Heart left ventricle (tissue), 13 donors: Measurements from ENCODE around the gene SLC35E3.

ENCODE experiments used
- POLR2A ChIP-seq, 2 donors: fragments of 450-650 bp; IDR thresholded peaks; one replicate each; pipeline ENCODE4 v1.6.1; 2017; ENCODE audit warnings: antibody characterized with exemption in 2 of 2, mild to moderate bottlenecking in 2 of 2, moderate library complexity in 2 of 2
- TF ChIP-seq, protein P1 (sequence below), 12 donors: fragments of 200-600 bp; sonication (generic) in 4 of 12; IDR thresholded peaks; one replicate each; pipeline versions ENCODE4 v1.5.0 to v1.8.0; 2018 to 2022; ENCODE audit warnings: antibody characterized with exemption in 12 of 12, mild to moderate bottlenecking in 5 of 12
- donor health status: ischemic (EF 13 %, LVEDD 7.1; RV severe dilation, severe dysfunction).
- donor health status: DM: no; HTN: yes; CAD: no.
- donor health status: DM: no; HTN: no; CAD: no.
- donor health status: ischemic (EF 25% LVEDD 6.9; RV normal size, moderate dysfunction).
- donor health status: ischemic (EF 25% LVEDD 5.7; RV mildly dilated, moderate dysfunction).
- donor health status: ischemic (EF 35%, LVEDD 5.7; RV mildly dilated, moderate dysfunction).
- donor health status: nonischemic (EF 11% LVEDD 7.7; RV severe dilation, severe dysfunction).
- donor health status: DM: yes; HTN: yes; CAD: no.
- donor health status: PGD.
- donor health status: ischemic (EF 29% LVEDD 5.4; RV normal size, mild dysfunction).
- donor health status: nonischemic (EF 23%, LVEDD 6.1; RV moderate dilation, normal function).

DNA sequence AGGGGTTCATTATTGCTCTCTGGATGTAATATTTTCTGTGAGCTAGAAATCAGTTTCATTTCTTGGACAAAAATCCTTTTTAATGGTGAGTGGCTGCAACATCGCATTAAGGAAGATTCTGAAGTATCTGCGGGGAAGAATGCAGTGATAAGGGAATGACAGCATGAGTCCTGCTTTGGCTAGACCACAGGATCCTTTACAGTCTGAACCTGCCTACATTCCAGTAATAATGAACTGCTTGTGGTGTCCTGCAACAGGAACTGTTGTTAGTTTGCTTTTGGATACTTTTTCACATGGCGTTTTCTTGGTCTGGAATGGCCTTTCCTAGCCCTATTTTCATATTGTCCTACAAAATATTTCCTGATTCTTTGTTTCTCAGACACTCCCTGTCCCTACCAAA lies 77.7 kb downstream of the SLC35E3 start:
- TF ChIP-seq, protein P1, sequence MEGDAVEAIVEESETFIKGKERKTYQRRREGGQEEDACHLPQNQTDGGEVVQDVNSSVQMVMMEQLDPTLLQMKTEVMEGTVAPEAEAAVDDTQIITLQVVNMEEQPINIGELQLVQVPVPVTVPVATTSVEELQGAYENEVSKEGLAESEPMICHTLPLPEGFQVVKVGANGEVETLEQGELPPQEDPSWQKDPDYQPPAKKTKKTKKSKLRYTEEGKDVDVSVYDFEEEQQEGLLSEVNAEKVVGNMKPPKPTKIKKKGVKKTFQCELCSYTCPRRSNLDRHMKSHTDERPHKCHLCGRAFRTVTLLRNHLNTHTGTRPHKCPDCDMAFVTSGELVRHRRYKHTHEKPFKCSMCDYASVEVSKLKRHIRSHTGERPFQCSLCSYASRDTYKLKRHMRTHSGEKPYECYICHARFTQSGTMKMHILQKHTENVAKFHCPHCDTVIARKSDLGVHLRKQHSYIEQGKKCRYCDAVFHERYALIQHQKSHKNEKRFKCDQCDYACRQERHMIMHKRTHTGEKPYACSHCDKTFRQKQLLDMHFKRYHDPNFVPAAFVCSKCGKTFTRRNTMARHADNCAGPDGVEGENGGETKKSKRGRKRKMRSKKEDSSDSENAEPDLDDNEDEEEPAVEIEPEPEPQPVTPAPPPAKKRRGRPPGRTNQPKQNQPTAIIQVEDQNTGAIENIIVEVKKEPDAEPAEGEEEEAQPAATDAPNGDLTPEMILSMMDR (IDR thresholded peaks at IDR 0.05), result no peak
- no peak for TF ChIP-seq POLR2A (IDR thresholded peaks at IDR 0.05)
